HepG2 (cell line): Measurements from ENCODE around the gene CCNB3.

Experiments
- HDAC6 ChIP-seq: fragments of 200-600 bp; sonication (generic); IDR thresholded peaks from 2 replicates; pipeline ENCODE4 v1.7.0; 2017; ENCODE audit warnings: mild to moderate bottlenecking, antibody characterized with exemption, low read length, low read depth
- RAD51 ChIP-seq: fragments of 450-650 bp; IDR thresholded peaks from 2 replicates; pipeline ENCODE4 v1.6.1; 2016; ENCODE audit warnings: borderline replicate concordance
- ZNF639 ChIP-seq: conservative IDR thresholded peaks from 2 replicates; pipeline ENCODE4 v1.6.1; 2018; ENCODE audit warnings: missing genetic modification reagents

- TF ChIP-seq HDAC6 (no peak), RAD51 (no peak), ZNF639 (no peak)
Observed at GRCh38 chrX:50386520-50386919, 182.0 kb downstream of the CCNB3 start.
